Muscle layer of colon (tissue), 2 donors: ENCODE results near the gene GDPD1.

Experiments
- H3K27ac ChIP-seq: one replicate; pipeline ENCODE4 v1.7.0; 2013; ENCODE audit warnings: low read depth, mild to moderate bottlenecking, low read length, moderate library complexity
- H3K27me3 ChIP-seq, 2 donors: one replicate each; pipeline ENCODE4 v1.7.0; 2013; ENCODE audit warnings: low read length in 2 of 2, mild to moderate bottlenecking in 2 of 2; ENCODE audit not compliant: insufficient read depth in 2 of 2, control insufficient read depth in 1 of 2
- H3K36me3 ChIP-seq: one replicate; pipeline ENCODE4 v1.7.0; 2013; ENCODE audit warnings: mild to moderate bottlenecking, low read length; ENCODE audit not compliant: insufficient read depth
- H3K4me1 ChIP-seq: one replicate; pipeline ENCODE4 v1.7.0; 2013; ENCODE audit warnings: mild to moderate bottlenecking, low read length; ENCODE audit not compliant: insufficient read depth
- H3K4me3 ChIP-seq, 2 donors: one replicate each; pipeline ENCODE4 v1.7.0; 2013; ENCODE audit warnings: low read length in 2 of 2, low read depth in 1 of 2, mild to moderate bottlenecking in 1 of 2, moderate library complexity in 1 of 2
- H3K9ac ChIP-seq: one replicate; pipeline ENCODE4 v1.7.0; 2013; ENCODE audit warnings: low read length
- H3K9me3 ChIP-seq: one replicate; pipeline ENCODE4 v1.7.0; 2013; ENCODE audit warnings: mild to moderate bottlenecking, low read length
- donor health status: abdominal sarcoma.
- donor health status: Adenocarcinoma of cecum.

The GDPD1 gene

DNA sequence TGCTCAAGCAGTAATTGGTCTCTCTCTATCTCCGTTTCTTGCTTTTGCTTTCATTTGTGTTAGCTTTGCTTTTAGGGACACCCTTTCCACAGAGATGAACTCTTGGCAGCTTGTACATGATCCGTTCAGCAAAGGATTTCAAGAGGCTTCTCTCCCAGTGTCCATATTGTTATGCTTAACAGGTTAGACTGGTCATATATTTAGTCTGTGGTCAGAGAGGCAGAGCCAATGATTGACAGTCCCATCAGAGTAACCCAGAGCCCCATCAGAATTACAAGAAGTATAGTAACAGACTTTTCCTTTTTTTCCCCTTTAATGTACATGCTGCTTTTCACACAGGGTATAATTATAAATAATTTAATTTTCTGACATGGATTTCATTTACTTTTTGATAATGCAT lies 34.4 kb downstream of the GDPD1 start:
- Histone ChIP-seq H3K36me3 (no peaks in the 10 kb centered on the region), H3K27me3 (no peaks in the 10 kb centered on the region), H3K4me1 (no peaks in the 10 kb centered on the region), H3K9ac (no peak overlapping the region), H3K9me3 (no peaks in the 10 kb centered on the region), H3K4me3 (no peak overlapping the region), H3K27ac (no peak overlapping the region)

DNA sequence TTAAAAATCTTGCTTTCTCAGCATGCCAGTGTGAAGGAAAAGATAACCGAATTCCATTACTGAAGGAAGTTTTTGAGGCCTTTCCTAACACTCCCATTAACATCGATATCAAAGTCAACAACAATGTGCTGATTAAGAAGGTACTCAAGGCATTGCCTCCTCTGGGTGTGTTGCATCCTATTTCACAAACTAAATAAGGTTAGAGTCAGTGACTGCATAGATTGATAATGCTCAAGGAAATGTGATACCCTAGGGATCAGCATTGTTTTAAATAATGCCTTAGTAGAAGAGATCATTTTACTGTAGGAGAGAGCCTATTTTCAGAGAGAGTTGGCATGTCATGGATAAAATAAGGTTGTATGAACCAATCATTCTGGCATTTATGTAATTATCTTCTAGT lies 36.8 kb downstream of the GDPD1 start:
- Histone ChIP-seq H3K4me1 (no peaks in the 10 kb centered on the region), H3K36me3 (no peaks in the 10 kb centered on the region), H3K9ac (no peak overlapping the region), H3K27ac (no peak overlapping the region), H3K4me3 (no peak overlapping the region), H3K9me3 (no peaks in the 10 kb centered on the region), H3K27me3 (no peaks in the 10 kb centered on the region)

- no peaks in the 10 kb centered on the region for H3K27me3 ChIP-seq
- no peak overlapping the region for H3K4me3 ChIP-seq
- no peaks in the 10 kb centered on the region for H3K4me1 ChIP-seq
- no peak overlapping the region for H3K9ac ChIP-seq
- H3K27ac ChIP-seq: no peak overlapping the region
- no peaks in the 10 kb centered on the region for H3K9me3 ChIP-seq
- H3K36me3 ChIP-seq: no peaks in the 10 kb centered on the region
Measured at GRCh38 chr17:59260722-59261121, 40.4 kb downstream of the GDPD1 start.

DNA sequence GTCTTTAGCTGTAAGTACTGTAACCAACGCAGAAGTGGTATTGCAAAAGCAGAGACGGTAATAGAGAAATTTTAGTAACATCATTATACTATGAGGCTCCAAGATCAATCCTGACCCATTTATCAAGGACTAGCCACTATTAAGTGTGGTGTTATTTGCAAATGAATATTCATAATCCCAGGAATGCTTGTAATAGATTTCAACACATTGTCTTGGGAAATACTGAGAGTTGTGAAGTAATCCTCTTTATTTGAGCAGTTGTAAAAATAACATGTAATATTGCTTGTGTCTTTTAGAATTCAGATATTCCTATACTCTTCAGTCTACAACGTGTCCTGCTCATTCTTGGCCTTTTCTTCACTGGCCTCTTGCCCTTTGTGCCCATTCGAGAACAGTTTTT lies 46.4 kb downstream of the GDPD1 start:
- H3K4me3 ChIP-seq: no peak overlapping the region
- no peaks in the 10 kb centered on the region for H3K36me3 ChIP-seq
- no peak overlapping the region for H3K27ac ChIP-seq
- no peaks in the 10 kb centered on the region for H3K9me3 ChIP-seq
- no peaks in the 10 kb centered on the region for H3K4me1 ChIP-seq
- no peak overlapping the region for H3K9ac ChIP-seq
- no peaks in the 10 kb centered on the region for H3K27me3 ChIP-seq

DNA sequence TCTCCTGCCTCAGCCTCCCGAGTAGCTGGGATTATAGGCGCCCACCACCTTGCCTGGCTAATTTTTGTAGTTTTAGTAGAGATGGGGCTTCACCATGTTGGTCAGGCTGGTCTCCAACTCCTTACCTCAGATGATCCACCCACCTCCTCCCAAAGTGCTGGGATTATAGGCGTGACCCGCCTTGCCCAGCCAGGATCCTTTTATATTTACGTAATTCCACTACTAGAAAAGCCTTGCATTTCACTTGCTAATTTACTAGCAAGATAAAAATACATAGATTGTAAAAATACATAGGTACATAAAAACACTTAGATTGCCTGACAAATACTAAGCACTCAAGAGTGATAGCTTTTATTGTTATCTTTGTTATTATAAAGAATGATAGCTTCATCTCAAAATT lies 47.5 kb downstream of the GDPD1 start:
- H3K27ac ChIP-seq: no peak overlapping the region
- H3K4me1 ChIP-seq: no peaks in the 10 kb centered on the region
- no peaks in the 10 kb centered on the region for H3K27me3 ChIP-seq
- H3K36me3 ChIP-seq: no peaks in the 10 kb centered on the region
- H3K4me3 ChIP-seq: no peak overlapping the region
- no peak overlapping the region for H3K9ac ChIP-seq
- H3K9me3 ChIP-seq: no peaks in the 10 kb centered on the region

DNA sequence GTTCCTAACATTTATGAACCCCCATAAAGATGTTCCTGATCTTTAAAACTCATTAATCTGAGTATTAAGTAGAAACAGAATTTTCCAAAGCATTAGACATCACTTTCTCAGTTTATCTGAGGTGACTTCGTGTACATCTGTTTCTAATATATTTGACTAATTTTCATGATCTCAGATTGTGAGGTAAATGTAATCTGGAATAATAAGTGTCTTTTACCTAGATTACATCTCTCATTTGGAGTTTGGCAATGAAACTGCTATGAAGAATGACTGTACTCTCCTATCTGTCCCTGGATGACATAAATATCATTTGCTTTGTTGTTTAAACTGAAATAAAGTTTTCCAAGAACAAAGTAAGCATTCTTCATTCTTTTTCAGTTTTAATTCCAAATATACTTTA lies 55.3 kb downstream of the GDPD1 start:
- H3K4me3 ChIP-seq: no peak overlapping the region
- no peak overlapping the region for H3K27ac ChIP-seq
- no peaks in the 10 kb centered on the region for H3K9me3 ChIP-seq
- no peak overlapping the region for H3K9ac ChIP-seq
- no peaks in the 10 kb centered on the region for H3K4me1 ChIP-seq
- H3K36me3 ChIP-seq: no peaks in the 10 kb centered on the region
- H3K27me3 ChIP-seq: no peaks in the 10 kb centered on the region

- Histone ChIP-seq H3K27ac (no peak overlapping the region), H3K27me3 (no peaks in the 10 kb centered on the region), H3K9me3 (no peaks in the 10 kb centered on the region), H3K36me3 (no peaks in the 10 kb centered on the region), H3K4me3 (no peak overlapping the region), H3K4me1 (no peaks in the 10 kb centered on the region), H3K9ac (no peak overlapping the region)
Measured at GRCh38 chr17:59277031-59277430, 56.7 kb downstream of the GDPD1 start.

GRCh38 chr17:59278406-59278805 lies 58.1 kb downstream of the GDPD1 start:
- H3K27me3 ChIP-seq: no peaks in the 10 kb centered on the region
- H3K36me3 ChIP-seq: no peaks in the 10 kb centered on the region
- H3K4me3 ChIP-seq: no peak overlapping the region
- H3K9ac ChIP-seq: no peak overlapping the region
- H3K27ac ChIP-seq: no peak overlapping the region
- no peaks in the 10 kb centered on the region for H3K9me3 ChIP-seq
- H3K4me1 ChIP-seq: no peaks in the 10 kb centered on the region

- Histone ChIP-seq H3K9ac (no peak overlapping the region), H3K27ac (no peak overlapping the region), H3K36me3 (no peaks in the 10 kb centered on the region), H3K4me3 (no peak overlapping the region), H3K9me3 (no peaks in the 10 kb centered on the region), H3K27me3 (no peaks in the 10 kb centered on the region), H3K4me1 (no peaks in the 10 kb centered on the region)
Measured at GRCh38 chr17:59284317-59284716, 64.0 kb downstream of the GDPD1 start.

- Histone ChIP-seq H3K9ac (no peak overlapping the region), H3K9me3 (no peaks in the 10 kb centered on the region), H3K4me3 (no peak overlapping the region), H3K27me3 (no peaks in the 10 kb centered on the region), H3K4me1 (no peaks in the 10 kb centered on the region), H3K36me3 (no peaks in the 10 kb centered on the region), H3K27ac (no peak overlapping the region)
Measured at GRCh38 chr17:59287452-59287851, 67.1 kb downstream of the GDPD1 start.

DNA sequence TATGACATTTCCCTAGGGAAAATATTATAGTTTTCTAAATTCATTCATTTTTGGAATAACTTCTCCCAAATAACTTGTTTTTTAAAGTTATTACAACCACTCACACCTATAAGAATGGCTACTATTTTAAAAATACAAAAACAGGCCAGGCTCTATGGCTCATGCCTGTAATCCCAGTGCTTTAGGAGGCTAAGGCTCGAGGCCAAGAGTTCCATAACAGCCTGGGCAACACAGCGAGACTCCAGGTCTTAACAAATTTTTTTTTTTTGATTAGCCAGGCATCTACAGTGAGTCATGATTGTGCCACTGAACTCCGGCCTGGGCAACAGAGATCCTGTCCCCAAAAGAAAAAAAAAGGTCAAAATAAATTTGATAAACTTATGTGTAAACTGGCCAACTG lies 67.6 kb downstream of the GDPD1 start:
- H3K9ac ChIP-seq: no peak overlapping the region
- H3K4me1 ChIP-seq: no peaks in the 10 kb centered on the region
- no peaks in the 10 kb centered on the region for H3K27me3 ChIP-seq
- no peaks in the 10 kb centered on the region for H3K9me3 ChIP-seq
- H3K27ac ChIP-seq: no peak overlapping the region
- no peak overlapping the region for H3K4me3 ChIP-seq
- H3K36me3 ChIP-seq: no peaks in the 10 kb centered on the region

DNA sequence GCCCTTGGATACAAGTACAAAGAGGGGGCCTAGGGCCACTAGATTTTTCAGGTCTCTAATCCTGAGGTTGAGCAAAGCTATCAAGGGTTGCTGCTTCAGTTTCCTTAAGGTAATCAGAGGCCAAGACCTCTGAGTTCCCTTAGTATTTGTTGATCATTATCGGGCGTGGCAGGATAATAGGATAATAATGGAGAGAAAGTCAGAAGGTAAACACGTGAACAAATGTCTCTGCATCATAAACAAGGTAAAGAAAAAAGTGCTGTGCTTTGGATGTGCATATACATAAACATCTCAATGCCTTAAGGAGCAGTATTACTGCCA lies 69.6 kb downstream of the GDPD1 start:
- H3K9me3 ChIP-seq: no peaks in the 10 kb centered on the region
- no peak overlapping the region for H3K4me3 ChIP-seq
- H3K4me1 ChIP-seq: no peaks in the 10 kb centered on the region
- no peak overlapping the region for H3K27ac ChIP-seq
- H3K36me3 ChIP-seq: no peaks in the 10 kb centered on the region
- no peaks in the 10 kb centered on the region for H3K27me3 ChIP-seq
- no peak overlapping the region for H3K9ac ChIP-seq
